SJCRH30 (cell line): ENCODE measurements around the gene FGF12. TPM values are rescaled to one million over a fixed set of nuclear protein-coding genes. Genes with fewer than 3 reads are reported as not detected.
A peak's percentile ranks its signal among the peaks of the same experiment; 100 is the strongest.

ENCODE experiments used
- DNase-seq, 2 experiments: peaks; one replicate each; pipeline ENCODE4 v3.0.0-alpha.2; 2015 to 2020
- H3K27ac ChIP-seq: fragments of 250-450 bp; sonication (Bioruptor Pico); 2 replicates; pipeline ENCODE4 v1.5.1; 2020; ENCODE audit warnings: mild to moderate bottlenecking, moderate library complexity
- H3K27me3 ChIP-seq: fragments of 250-450 bp; sonication (Bioruptor Pico); 2 replicates; pipeline ENCODE4 v1.5.1; 2020; ENCODE audit warnings: mild to moderate bottlenecking, moderate library complexity
- H3K36me3 ChIP-seq: fragments of 250-450 bp; sonication (Bioruptor Pico); 2 replicates; pipeline ENCODE4 v1.5.1; 2020; ENCODE audit warnings: mild to moderate bottlenecking, moderate library complexity
- H3K4me1 ChIP-seq: fragments of 250-450 bp; sonication (Bioruptor Pico); 2 replicates; pipeline ENCODE4 v1.5.1; 2020; ENCODE audit warnings: mild to moderate bottlenecking, moderate library complexity
- H3K4me3 ChIP-seq: fragments of 250-450 bp; sonication (Bioruptor Pico); 2 replicates; pipeline ENCODE4 v1.5.1; 2020; ENCODE audit warnings: mild to moderate bottlenecking, moderate library complexity
- H3K9me3 ChIP-seq: fragments of 250-450 bp; sonication (Bioruptor Pico); replicated peaks from 2 replicates; pipeline ENCODE4 v1.5.1; 2020; ENCODE audit warnings: mild to moderate bottlenecking, moderate library complexity
- total RNA-seq: library from RNA; depleted of rRNA; stranded (reverse); fragments of >200 nt; shearing (Covaris generic); gene quantifications from 2 replicates; pipeline ENCODE4 v1.2.3, GENCODE V29; 2014

The FGF12 gene
- total RNA-seq, 1 experiment from 2014 or later = 0.06 TPM

DNA sequence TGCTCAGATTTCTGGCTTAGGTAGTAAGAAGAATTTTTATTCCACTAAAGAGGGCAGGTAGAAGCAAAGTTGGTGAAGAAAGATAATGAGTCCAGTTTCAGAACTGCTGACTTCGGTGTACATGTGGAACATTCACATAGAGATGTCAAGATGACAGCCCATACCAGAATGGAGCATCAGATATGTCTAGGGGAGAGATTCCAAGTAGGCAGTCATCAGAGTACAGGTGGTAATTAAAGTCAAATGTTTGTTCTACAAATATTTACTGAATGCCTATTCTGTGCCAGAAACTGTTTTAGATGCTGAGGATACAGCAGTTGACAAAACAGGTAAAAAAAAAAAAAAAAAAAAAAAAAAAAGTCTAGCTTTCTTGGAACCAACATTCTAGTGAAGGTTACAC is 81.9 kb downstream of the FGF12 start:
- Histone ChIP-seq H3K36me3 (no peaks in the 10 kb centered on the region), H3K4me1 (no peaks in the 10 kb centered on the region), H3K27me3 (no peaks in the 10 kb centered on the region), H3K27ac (no peak overlapping the region), H3K9me3 (no peaks in the 10 kb centered on the region), H3K4me3 (no peak overlapping the region)
- no peak for DNase-seq

DNA sequence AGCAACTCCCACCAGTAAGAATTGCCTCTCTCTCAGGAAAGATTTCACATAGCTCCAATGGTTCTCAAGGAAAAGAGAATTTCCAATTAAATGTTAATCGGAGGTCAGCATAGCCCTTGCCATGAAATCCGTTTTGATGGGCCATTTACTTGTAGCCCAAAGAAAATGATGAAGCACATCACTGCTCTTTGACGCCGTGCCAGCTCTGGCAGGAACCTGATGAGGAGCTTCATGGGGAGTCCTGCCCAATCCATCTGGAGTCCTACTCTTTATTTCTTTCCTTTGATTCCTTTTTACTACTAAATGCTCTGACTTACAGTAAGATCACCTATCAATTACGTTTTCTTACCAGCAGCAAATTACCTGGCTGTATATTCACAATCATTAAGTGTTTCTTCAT is 84.7 kb downstream of the FGF12 start:
- no peaks in the 10 kb centered on the region for H3K9me3 ChIP-seq
- no peak for DNase-seq
- no peaks in the 10 kb centered on the region for H3K4me1 ChIP-seq
- H3K27me3 ChIP-seq = no peaks in the 10 kb centered on the region
- H3K4me3 ChIP-seq = no peak overlapping the region
- no peaks in the 10 kb centered on the region for H3K36me3 ChIP-seq
- H3K27ac ChIP-seq = no peak overlapping the region

DNA sequence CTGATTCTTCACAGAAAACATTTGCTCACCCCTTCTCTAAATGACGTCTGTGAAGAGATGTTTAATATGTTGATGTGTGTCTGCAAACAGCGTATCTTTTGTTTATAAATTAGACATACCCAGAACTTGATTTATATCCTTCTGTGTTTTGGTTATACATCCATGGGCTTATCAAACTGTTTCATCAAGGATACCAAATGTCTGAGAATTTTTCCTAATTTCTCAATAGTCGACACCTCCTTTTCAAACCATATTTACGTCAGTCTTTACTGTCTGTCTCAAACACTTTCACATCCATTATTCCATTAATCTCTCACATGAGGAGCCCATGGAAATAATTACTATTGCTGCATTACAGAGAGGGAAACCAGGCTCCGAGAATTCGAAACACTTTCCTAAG is 85.4 kb downstream of the FGF12 start:
- Histone ChIP-seq H3K27me3 (no peaks in the 10 kb centered on the region), H3K36me3 (no peaks in the 10 kb centered on the region), H3K27ac (no peak overlapping the region), H3K4me1 (no peaks in the 10 kb centered on the region), H3K9me3 (no peaks in the 10 kb centered on the region), H3K4me3 (no peak overlapping the region)
- DNase-seq = no peak

GRCh38 chr3:192639987-192640386 is 87.4 kb downstream of the FGF12 start:
- Histone ChIP-seq H3K27ac (no peak overlapping the region), H3K4me3 (no peak overlapping the region), H3K27me3 (no peaks in the 10 kb centered on the region), H3K4me1 (no peaks in the 10 kb centered on the region), H3K9me3 (no peaks in the 10 kb centered on the region), H3K36me3 (no peaks in the 10 kb centered on the region)
- no peak for DNase-seq

- no peak for DNase-seq
- H3K36me3 ChIP-seq = no peaks in the 10 kb centered on the region
- no peaks in the 10 kb centered on the region for H3K27me3 ChIP-seq
- no peak overlapping the region for H3K27ac ChIP-seq
- H3K9me3 ChIP-seq = no peaks in the 10 kb centered on the region
- no peaks in the 10 kb centered on the region for H3K4me1 ChIP-seq
- H3K4me3 ChIP-seq = no peak overlapping the region
Measured at GRCh38 chr3:192637803-192638202, 89.5 kb downstream of the FGF12 start.

DNA sequence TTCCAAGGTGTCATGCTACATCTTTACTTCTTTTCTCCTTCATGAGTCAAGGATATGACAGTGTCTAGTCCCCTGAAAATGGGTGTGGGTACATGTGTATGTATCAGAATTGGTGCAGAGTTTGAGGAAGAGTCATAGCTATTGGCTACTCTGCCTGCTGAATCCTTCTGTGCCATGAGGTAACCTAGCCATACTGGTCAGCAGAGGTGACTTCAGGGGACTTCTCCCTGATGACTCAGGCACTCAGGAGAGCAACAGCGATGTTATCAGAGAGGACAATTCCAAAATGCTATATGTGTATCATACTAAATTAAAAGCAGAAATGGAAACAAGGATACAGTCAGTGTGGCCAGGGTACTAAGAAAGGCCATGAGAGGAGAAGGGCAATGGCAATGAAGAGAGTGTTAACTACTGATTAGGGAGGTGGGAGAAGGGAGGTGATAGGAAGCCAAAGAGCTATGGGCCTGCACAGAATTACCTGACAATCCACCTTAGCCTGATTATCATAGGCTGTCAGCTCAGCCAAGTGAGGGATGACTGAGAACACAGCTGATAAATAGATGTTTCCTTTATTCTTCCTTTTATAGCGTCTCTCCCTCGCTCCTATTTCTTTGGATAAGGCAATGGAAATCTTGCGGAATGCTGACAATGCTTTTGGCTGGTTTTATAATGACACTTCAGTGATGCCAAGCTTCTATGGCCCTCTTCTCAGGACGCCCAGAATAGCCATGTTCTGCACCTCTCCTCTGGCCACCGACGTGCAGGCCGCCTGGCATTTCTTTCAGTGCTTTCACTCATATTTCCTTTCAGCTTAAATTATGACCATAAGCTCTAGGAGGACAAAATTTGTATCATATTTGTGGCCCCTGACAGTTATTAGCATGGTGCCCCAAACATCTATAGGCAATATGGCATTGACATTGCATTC is 90.6 kb downstream of the FGF12 start:
- H3K9me3 ChIP-seq = no peaks in the 10 kb centered on the region
- no peak overlapping the region for H3K4me3 ChIP-seq
- H3K27ac ChIP-seq = no peak overlapping the region
- no peaks in the 10 kb centered on the region for H3K36me3 ChIP-seq
- no peaks in the 10 kb centered on the region for H3K4me1 ChIP-seq
- H3K27me3 ChIP-seq = no peaks in the 10 kb centered on the region
- DNase-seq = no peak

GRCh38 chr3:192629429-192629828 is 97.9 kb downstream of the FGF12 start:
- Histone ChIP-seq H3K4me1 (no peaks in the 10 kb centered on the region), H3K36me3 (no peaks in the 10 kb centered on the region), H3K9me3 (no peaks in the 10 kb centered on the region), H3K4me3 (no peak overlapping the region), H3K27me3 (no peaks in the 10 kb centered on the region), H3K27ac (no peak overlapping the region)
- no peak for DNase-seq

DNA sequence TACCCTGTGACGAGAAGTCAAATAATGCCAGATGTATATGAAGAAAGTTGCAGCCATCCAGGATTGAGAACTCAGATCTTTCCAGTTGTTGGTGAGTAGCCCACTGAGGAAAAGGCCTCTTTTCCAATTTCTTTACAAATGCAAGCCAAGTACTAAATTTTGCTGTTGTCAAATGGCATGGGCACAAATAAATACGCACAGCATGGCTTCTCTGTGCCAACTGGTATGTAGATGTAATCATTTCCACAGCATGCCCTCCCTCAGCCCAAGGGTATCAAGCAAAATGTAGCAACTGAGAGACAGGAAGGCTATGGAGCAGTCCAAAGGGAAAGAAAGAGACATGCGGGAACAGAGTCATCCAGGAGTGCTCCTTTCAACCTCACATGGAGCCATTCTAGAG is 105.4 kb downstream of the FGF12 start:
- Histone ChIP-seq H3K27me3 (no peaks in the 10 kb centered on the region), H3K9me3 (no peaks in the 10 kb centered on the region), H3K27ac (no peak overlapping the region), H3K4me3 (no peak overlapping the region), H3K36me3 (no peaks in the 10 kb centered on the region), H3K4me1 (no peaks in the 10 kb centered on the region)
- no peak for DNase-seq

- H3K36me3 ChIP-seq = no peaks in the 10 kb centered on the region
- no peaks in the 10 kb centered on the region for H3K4me1 ChIP-seq
- H3K4me3 ChIP-seq = no peak overlapping the region
- DNase-seq = no peak
- no peaks in the 10 kb centered on the region for H3K27me3 ChIP-seq
- no peaks in the 10 kb centered on the region for H3K9me3 ChIP-seq
- no peak overlapping the region for H3K27ac ChIP-seq
Measured at GRCh38 chr3:192620275-192620674, 107.1 kb downstream of the FGF12 start.

- Histone ChIP-seq H3K9me3 (no peaks in the 10 kb centered on the region), H3K4me1 (no peaks in the 10 kb centered on the region), H3K4me3 (no peak overlapping the region), H3K27me3 (no peaks in the 10 kb centered on the region), H3K27ac (no peak overlapping the region), H3K36me3 (no peaks in the 10 kb centered on the region)
- DNase-seq = peak in 1 of 2 experiments; percentile 0
Measured at GRCh38 chr3:192611411-192611810, 115.9 kb downstream of the FGF12 start.

DNA sequence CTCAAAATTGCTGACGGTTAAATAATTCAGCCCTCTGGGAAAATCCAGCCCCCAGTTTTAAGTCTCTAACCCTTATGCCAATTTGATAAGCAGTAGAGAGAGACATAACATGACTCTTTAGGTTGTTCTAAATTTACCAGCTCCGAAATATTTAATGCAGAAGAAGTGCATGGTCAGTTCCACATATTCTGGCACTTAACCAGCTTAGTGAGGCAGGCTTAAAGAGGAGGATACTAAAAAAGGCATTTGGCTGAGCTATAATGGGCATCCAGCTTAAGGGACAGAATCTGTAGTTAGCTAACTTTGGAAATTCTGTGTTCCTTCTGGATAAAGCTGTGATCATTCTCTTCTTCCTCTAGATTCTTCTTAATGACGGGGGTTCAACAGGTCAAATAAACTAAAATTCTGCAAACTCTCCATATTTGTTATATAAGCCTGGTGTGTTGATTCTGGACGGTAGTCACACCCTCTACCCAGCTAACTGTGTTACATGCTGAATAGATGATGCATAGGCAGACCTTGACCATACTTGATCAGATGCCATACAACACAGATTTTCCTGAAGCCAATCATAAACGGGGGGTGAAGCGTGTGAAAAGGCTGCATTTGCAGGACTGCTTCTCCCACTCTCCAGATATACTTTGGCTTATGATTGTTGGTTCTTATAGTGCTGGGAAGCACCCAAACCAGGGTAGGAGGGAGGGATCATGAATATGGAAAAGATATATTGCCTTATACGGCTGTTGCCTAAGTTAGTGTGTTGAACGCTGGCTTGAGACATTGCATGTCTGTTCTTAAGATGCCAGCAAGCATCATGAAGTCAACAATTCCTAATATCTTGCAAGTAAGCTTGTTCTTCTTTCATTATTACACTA is 118.4 kb downstream of the FGF12 start:
- Histone ChIP-seq H3K9me3 (no peaks in the 10 kb centered on the region), H3K4me1 (no peaks in the 10 kb centered on the region), H3K27me3 (no peaks in the 10 kb centered on the region), H3K4me3 (no peak overlapping the region), H3K27ac (no peak overlapping the region), H3K36me3 (no peaks in the 10 kb centered on the region)
- DNase-seq = no peak

GRCh38 chr3:192607798-192608197 is 119.5 kb downstream of the FGF12 start:
- Histone ChIP-seq H3K27ac (no peak overlapping the region), H3K9me3 (no peaks in the 10 kb centered on the region), H3K4me1 (no peaks in the 10 kb centered on the region), H3K27me3 (no peaks in the 10 kb centered on the region), H3K4me3 (no peak overlapping the region), H3K36me3 (no peaks in the 10 kb centered on the region)
- DNase-seq = no peak

DNA sequence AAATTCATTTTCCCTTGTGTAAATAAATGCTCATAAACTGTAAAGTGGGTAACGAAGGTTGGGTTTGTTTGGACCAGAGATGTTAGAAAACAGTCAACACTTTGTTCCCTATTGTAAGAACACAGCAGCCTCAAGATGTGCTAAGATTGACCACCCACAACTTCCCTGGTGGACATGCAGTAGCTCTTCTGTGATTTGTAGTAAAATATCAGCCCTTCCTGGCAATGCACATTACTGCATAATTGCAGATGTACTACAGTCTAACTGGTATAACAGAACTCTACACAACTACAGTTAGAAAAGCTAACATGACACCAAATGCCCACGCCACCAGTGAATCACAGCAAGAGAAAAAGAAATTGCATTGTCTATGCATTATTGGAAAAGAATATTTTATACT is 129.4 kb downstream of the FGF12 start:
- Histone ChIP-seq H3K27ac (no peak overlapping the region), H3K27me3 (no peaks in the 10 kb centered on the region)
- no peak for DNase-seq

DNA sequence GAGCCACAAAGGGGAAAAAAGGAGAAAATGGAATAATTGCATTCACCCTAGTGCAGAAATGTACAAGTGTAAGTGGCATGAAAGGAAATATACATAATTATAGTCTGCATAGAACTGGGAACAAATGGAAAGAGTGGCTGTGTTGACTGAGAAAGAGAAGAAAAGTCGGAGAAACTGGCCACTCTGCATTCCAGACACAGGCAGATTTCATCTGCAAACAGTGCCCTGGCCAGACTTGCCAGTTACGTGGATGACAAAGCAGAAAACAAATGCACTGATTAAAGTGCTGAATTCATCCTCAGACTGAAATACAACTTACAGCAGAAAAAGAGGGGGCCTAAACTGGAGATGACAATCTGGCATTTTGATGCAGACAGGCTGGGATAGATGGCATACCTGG is 129.8 kb downstream of the FGF12 start:
- no peaks in the 10 kb centered on the region for H3K36me3 ChIP-seq
- H3K4me3 ChIP-seq = no peak overlapping the region
- no peaks in the 10 kb centered on the region for H3K9me3 ChIP-seq
- no peak overlapping the region for H3K27ac ChIP-seq
- no peaks in the 10 kb centered on the region for H3K27me3 ChIP-seq
- H3K4me1 ChIP-seq = no peaks in the 10 kb centered on the region
- DNase-seq = no peak

More for the DNA sequence above, 129.4 kb downstream of the FGF12 start:
- no peaks in the 10 kb centered on the region for H3K36me3 ChIP-seq
- H3K4me1 ChIP-seq = no peaks in the 10 kb centered on the region
- H3K4me3 ChIP-seq = no peak overlapping the region
- H3K9me3 ChIP-seq = no peaks in the 10 kb centered on the region

GRCh38 chr3:192578729-192579128 is 148.6 kb downstream of the FGF12 start:
- no peak for DNase-seq
- Histone ChIP-seq H3K27me3 (no peaks in the 10 kb centered on the region), H3K4me1 (no peaks in the 10 kb centered on the region), H3K36me3 (no peaks in the 10 kb centered on the region), H3K27ac (no peak overlapping the region), H3K4me3 (no peak overlapping the region), H3K9me3 (no peaks in the 10 kb centered on the region)
